NCI-H524 treated with DMSO at 0.1 percent for 48 hours (cell line): ENCODE measurements around the gene MCTS1.
A peak's percentile ranks its signal among the peaks of the same experiment; 100 is the strongest.
"Not testable (repeated sequence)": the region's sequence is repeated elsewhere in the genome, so short reads cannot be mapped to it uniquely, and the experiment has no call there.

Experiments
- DNase-seq: peaks from one replicate; lab custom pipeline; 2025; lab: John Stamatoyannopoulos, UW

MCTS1 gene

DNA sequence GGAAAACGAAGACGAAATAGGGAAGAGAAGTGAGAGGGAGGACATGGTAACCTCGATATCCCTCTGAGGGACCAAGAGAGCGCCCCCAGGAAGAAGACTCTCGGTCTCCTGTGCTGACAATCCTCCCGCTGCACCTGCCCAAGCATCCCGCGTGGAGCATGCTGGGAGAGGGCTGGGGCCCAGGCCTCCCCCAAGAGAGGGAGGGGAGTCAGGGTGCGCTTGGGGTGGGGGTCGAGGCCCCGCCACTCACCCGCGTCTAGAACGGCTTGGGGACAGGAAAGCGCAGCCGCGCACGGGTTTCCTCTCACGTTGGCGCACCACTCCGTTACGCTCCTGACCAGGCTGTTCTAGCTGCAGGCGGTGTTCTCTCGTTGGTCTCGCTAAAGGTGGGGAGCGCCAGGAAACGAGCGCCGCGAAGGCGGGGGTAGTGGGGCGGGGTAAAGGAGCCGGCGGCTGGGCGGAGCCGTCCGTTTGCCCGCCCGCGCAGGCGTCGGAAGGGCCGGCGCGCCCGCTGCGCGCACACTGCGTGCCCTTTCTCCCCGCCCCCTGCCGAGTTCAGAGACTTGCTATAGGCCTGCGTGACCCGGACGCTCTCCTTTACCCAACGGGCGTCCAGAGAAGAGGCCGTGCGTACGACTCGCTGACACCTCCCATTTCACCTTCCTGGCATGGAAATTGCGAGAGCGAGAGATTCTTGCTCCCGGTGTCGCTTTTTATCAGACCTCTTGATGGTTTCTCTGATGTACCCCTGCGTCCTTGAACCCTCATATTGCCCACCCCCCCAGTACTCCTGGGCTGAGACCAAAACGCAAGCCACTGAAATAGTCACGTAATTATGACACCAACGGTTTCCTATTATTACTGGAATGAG is 26.0 kb downstream of the MCTS1 start, which contains the start of gene C1GALT1C1:
Gene C1GALT1C1, minus strand, starts transcription at position 388 of the 871 bp plus-strand sequence. CDS start 2,888 bp downstream, outside the sequence.
- DNase-seq: peak; percentile 99

DNA sequence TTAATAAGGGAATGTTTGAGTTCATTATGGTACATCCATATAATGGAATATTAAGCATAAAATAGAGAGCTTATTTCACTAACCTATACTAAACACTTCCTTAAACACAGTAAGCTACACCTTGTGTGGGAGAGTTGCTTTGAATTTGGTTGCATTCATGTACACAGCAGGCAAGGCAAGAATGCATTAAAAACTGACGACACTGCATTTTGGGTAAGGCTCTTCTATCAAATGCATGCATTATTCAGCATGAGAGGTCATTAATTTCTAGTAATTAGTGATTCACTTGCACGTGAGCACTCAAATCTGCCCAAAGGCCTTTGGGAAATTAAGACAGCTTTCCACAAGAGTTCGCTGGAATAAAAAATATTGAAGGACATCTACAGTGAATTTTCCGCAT is 34.7 kb downstream of the MCTS1 start:
- no peak for DNase-seq

DNA sequence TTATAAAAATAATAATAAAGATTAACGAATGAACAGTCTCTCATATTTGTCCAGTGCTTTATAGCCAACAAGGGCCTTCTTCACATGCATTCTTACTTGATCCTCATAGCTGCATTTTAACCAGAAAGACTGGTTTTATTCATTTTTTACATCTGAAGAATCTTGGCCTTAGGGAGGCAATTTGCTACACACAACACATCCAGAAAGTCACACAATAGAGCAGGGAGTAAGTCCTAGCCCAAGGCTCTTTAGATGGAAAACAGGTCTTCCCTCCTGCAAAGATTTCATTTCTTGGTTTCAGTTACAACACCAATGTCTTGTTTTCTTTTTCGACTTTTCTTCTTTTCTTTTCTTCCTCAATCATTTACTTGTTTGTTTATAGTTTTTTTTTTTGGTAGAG is 39.0 kb downstream of the MCTS1 start:
- DNase-seq: no peak

DNA sequence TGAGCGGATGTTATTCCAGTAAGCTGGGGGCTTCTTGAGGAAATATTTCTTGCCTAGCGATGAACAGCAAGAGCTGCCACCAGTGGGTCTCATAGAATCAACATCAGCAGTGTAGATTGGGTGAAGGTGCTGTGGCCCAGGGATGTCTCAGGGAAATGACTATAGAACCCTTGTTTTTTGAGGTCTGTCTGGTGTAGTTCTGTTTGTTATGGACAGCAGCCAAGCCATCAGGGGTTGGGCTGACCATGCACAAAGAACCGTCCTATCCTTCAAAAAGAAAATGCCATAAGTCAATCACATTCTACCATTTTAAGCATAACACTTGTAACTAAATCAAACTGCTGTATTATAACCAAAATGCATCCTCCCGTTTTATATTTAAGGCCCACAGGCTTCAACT is 43.2 kb downstream of the MCTS1 start:
- DNase-seq: no peak

DNA sequence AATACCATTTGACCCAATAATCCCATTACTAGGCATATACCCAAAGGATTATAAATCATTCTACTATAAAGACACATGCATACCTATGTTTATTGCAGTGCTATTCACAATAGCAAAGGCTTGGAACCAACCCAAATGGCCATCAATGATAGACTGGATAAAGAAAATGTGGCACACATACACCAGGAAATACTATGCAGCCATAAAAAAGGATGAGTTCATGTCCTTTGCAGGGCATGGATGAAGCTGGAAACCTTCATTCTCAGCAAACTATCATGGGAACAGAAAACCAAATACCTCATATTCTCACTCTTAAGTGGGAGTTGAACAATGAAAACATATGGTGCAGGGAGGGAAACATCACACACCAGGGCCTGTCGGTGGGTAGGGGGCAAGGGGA is 48.4 kb downstream of the MCTS1 start:
- not testable (repeated sequence) for DNase-seq

DNA sequence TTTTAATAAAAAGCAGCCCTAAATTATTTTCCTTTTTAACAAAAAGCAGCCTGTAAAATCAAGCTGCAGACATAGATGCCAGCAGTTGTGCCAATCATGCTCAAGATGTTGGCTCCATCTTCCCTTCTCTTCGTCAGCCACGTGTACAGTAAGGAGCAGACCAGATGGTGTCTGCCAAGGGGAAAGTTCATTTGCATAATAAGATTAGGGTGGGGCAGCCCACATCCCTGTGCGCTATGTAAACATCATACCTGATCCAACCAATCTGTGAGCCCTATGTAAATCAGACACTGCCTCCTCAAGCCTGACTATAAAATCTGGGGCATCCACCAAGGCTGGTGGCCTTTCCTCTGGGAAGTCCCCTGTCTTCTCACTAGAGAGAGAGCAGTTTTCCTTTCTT is 49.1 kb downstream of the MCTS1 start:
- DNase-seq: peak; percentile 78

DNA sequence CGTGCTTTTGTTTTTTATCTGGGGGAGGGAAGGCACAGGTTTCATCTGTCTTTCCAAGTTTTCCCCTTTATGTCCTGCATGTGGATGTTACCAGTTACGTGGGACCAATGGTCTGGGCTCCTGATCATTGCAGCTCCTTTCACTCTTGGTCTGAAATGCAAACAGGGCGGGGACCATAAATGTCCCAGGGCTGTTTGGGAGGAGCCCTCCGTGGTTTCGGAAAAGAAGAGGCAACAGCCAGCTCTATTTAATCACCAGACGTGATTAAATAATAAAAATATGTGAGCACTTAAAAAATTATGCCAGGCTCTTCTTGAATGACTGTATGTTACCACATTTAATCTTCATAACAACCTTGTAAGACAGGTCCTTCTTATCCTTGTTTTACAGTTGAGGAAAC is 56.7 kb downstream of the MCTS1 start:
- peak; percentile 72 for DNase-seq
